ENCODE measurements around the gene AP5Z1.
"Not testable (repeated sequence)": the region's sequence is repeated elsewhere in the genome, so short reads cannot be mapped to it uniquely, and the experiment has no call there.

Gene AP5Z1

GRCh38 chr7:4800926-4801838, 25.8 kb downstream of the AP5Z1 start:
- Histone ChIP-seq H3K36me3 (ENCODE audit: insufficient read depth, low read length) (no peaks in the 10 kb centered on the region), H3K4me3 (ENCODE audit: low read depth in 1 of 2, low read length in 2 of 2) (no peak overlapping the region), H3K4me1 (ENCODE audit: insufficient read depth, low read length) (no peaks in the 10 kb centered on the region), H3K27me3 (ENCODE audit: control insufficient read depth in 1 of 2, insufficient read depth in 2 of 2, low read length in 2 of 2) (peaks cover 0 to 4% of the 10 kb centered on the region in 2 donors), H3K9me3 (ENCODE audit: low read length) (no peaks in the 10 kb centered on the region), H3K9ac (ENCODE audit: low read length) (no peak overlapping the region), H3K27ac (ENCODE audit: low read depth, low read length) (no peak overlapping the region)

DNA sequence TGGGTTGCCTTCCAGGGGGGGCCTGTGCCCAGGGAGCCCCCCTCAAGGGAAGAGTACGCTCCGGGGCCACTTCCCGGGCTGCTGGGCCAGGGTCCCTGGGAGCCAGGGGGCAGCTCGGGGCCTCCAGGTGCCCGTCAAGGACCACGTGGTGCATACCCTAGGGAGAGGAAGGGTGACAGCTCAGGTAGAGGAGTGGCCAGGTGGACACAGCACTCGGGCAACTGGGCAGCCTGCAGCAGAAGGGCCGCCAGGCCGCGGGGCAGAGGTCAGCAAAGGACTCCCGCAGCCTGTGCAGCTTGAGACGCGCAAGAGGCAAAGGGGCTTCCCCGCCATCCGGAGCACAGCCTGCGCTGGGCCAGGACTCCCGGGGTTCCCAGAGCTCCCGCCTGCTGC, 26.4 kb downstream of the AP5Z1 start:
- Histone ChIP-seq H3K9ac (ENCODE audit: low read length) (no peak overlapping the region), H3K27ac (ENCODE audit: low read depth, low read length) (no peak overlapping the region), H3K4me3 (ENCODE audit: low read depth in 1 of 2, low read length in 2 of 2) (no peak overlapping the region), H3K36me3 (ENCODE audit: insufficient read depth, low read length) (no peaks in the 10 kb centered on the region), H3K27me3 (ENCODE audit: control insufficient read depth in 1 of 2, insufficient read depth in 2 of 2, low read length in 2 of 2) (peaks cover 0 to 4% of the 10 kb centered on the region in 2 donors), H3K4me1 (ENCODE audit: insufficient read depth, low read length) (no peaks in the 10 kb centered on the region), H3K9me3 (ENCODE audit: low read length) (no peaks in the 10 kb centered on the region)

DNA sequence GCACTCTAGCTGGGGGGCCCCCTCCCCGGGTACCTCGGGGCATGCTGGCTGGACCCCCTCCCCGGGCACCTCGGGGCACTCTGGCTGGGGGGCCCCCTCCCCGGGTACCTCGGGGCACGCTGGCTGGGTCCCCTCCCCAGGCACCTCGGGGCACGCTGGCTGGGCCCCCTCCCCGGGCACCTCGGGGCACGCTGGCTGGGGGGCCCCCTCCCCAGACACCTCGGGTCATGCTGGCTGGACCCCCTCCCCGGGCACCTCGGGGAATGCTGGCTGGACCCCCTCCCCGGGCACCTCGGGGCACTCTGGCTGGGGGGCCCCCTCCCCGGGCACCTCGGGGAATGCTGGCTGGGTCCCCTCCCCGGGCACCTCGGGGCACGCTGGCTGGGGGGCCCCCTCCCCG, 27.2 kb downstream of the AP5Z1 start:
- H3K27ac ChIP-seq (ENCODE audit: low read depth, low read length), result not testable (repeated sequence)

DNA sequence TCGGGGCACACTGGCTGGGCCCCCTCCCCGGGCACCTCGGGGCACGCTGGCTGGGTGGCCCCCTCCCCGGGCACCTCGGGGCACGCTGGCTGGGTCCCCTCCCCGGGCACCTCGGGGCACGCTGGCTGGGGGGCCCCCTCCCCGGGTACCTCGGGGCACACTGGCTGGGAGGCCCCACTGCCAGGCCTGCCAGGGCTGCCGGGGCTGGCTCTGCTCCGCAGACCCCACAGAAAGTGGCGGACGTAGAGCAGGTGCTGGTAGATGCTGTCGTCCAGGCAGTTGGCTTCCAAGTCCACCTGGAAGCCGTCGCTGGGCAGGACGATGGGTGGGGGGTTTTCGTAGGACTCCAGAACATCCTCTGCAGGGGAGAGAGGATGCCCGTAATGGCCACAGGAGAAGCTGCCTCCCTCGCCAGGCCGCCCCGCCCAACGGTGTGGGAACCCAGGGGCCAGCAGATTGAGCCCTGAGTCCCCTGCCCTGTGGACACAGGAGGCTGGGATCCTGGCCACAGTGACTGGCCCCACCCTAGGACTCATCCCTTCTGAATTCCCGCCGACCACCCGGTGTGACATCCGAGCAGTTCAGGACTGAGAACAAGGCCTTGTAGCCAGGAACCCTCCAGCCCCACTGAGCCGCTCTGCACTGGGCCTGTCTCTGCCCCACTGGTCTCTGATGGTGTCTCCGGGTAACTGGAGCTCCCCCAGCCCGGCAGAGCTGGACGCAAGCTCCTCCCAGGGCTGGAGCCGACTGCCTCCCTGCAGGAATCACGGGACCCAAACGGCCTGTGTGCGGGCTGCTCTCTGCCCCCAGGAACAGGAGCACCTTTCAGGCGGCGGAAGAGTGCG, 28.2 kb downstream of the AP5Z1 start:
- Histone ChIP-seq H3K36me3 (ENCODE audit: insufficient read depth, low read length) (no peaks in the 10 kb centered on the region), H3K27ac (ENCODE audit: low read depth, low read length) (no peak overlapping the region), H3K9me3 (ENCODE audit: low read length) (no peaks in the 10 kb centered on the region)

More for the DNA sequence above, 27.2 kb downstream of the AP5Z1 start:
- H3K27me3 ChIP-seq (ENCODE audit: control insufficient read depth in 1 of 2, insufficient read depth in 2 of 2, low read length in 2 of 2); H3K9me3 ChIP-seq (ENCODE audit: low read length); H3K4me1 ChIP-seq (ENCODE audit: insufficient read depth, low read length); H3K4me3 ChIP-seq (ENCODE audit: low read depth in 1 of 2, low read length in 2 of 2); H3K9ac ChIP-seq (ENCODE audit: low read length); H3K36me3 ChIP-seq (ENCODE audit: insufficient read depth, low read length): not testable (repeated sequence)

DNA sequence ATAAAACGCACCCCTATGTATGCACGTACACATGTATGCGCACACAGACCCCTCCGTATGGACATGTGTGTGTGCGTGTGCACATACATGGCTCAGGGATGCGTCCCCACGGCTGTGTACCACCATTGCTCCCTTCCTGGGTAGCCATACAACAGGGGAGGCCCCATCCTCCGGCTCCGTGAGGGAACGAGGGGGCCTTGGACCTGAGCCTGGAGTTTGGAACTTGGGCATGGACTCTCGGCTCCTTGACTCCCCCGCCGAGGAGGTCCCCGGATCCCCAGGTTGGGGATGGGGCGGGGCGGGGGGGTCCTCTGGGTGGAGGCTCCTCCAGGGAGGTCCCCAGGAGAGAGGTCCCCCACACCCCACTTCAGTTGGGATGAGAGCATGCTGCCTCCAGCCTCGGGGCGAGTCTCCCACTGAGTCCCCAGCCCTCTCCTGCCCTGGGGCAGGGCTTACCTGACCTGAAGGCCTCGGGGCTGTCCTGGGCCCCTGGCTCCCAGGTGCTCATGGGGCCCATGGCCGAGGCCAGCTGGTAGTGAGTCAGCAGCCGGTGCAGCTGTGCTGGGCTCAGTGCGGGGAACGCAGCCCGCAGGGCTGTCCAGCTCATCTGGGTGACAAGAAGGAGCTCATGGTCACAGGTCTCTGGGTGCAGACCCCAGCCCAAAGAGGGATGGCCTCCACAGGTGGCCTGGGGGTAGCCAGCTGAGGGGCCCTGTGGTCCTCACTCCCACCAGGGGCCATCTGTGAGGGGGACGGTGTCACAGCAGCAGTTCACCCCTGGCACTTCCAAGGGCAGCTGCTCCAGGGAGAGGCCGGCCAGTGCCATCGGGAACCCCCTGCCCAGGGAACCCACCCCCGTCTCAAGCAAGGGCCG, 29.9 kb downstream of the AP5Z1 start:
- H3K4me3 ChIP-seq (ENCODE audit: low read depth in 1 of 2, low read length in 2 of 2), result no peak overlapping the region
- H3K36me3 ChIP-seq (ENCODE audit: insufficient read depth, low read length), result no peaks in the 10 kb centered on the region
- no peaks in the 10 kb centered on the region for H3K4me1 ChIP-seq (ENCODE audit: insufficient read depth, low read length)
- H3K9ac ChIP-seq (ENCODE audit: low read length), result no peak overlapping the region
- no peaks in the 10 kb centered on the region for H3K9me3 ChIP-seq (ENCODE audit: low read length)
- H3K27ac ChIP-seq (ENCODE audit: low read depth, low read length), result no peak overlapping the region
- peaks cover 0 to 9% of the 10 kb centered on the region in 2 donors for H3K27me3 ChIP-seq (ENCODE audit: control insufficient read depth in 1 of 2, insufficient read depth in 2 of 2, low read length in 2 of 2)

More for the DNA sequence above, 28.2 kb downstream of the AP5Z1 start:
- Histone ChIP-seq H3K4me3 (ENCODE audit: low read depth in 1 of 2, low read length in 2 of 2) (no peak overlapping the region), H3K27me3 (ENCODE audit: control insufficient read depth in 1 of 2, insufficient read depth in 2 of 2, low read length in 2 of 2) (peaks cover 0 to 4% of the 10 kb centered on the region in 2 donors), H3K4me1 (ENCODE audit: insufficient read depth, low read length) (no peaks in the 10 kb centered on the region), H3K9ac (ENCODE audit: low read length) (no peak overlapping the region)

DNA sequence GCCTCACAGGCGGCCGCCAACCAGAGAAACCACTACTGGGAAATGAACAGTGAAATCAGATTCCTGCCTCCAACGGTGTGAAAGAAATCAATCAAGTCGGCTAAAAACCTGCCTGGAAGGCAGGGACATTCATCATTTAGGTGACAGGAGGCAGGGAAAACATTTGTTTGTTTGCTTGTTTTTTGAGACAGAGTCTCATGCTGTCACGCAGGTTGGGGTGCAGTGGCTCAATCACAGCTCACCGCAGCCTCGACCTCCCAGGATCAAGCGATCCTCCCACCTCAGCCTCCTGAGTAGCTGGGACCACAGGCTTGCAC, 30.5 kb downstream of the AP5Z1 start:
- no peak overlapping the region for H3K4me3 ChIP-seq (ENCODE audit: low read depth in 1 of 2, low read length in 2 of 2)
- no peaks in the 10 kb centered on the region for H3K36me3 ChIP-seq (ENCODE audit: insufficient read depth, low read length)
- H3K9ac ChIP-seq (ENCODE audit: low read length), result no peak overlapping the region
- H3K9me3 ChIP-seq (ENCODE audit: low read length), result no peaks in the 10 kb centered on the region
- H3K27me3 ChIP-seq (ENCODE audit: control insufficient read depth in 1 of 2, insufficient read depth in 2 of 2, low read length in 2 of 2), result peaks cover 0 to 9% of the 10 kb centered on the region in 2 donors
- H3K27ac ChIP-seq (ENCODE audit: low read depth, low read length), result no peak overlapping the region
- no peaks in the 10 kb centered on the region for H3K4me1 ChIP-seq (ENCODE audit: insufficient read depth, low read length)

DNA sequence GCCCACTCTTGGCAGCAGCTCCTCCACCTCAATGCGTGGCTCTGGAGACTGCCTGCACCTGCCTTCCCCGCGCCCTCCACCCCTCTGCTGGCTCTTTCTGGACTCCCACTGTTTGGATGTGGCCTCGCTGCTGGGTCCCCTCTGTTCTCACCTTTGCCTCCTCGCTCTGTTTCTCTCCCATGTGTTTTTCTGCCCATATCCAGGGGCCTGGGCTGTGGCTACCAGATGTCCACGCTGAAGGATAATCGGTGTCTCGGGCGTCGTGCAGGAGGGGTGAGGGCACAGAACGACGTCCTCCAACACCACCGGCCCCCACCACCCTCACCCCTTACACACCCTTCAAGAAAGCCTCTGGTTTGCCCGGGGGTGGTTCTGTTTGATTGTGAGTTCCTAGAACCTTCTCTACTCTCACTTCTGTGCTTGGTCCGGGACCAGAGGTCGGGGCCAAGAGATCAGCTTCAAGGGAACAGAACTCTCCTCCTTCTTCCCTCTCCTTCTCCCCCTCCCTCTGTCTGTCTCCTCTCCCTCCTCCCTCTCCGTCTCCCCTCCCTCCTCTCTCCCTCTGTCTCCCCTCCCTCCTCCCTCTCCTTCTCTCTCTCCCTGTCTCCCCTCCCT, 31.7 kb downstream of the AP5Z1 start:
- no peaks in the 10 kb centered on the region for H3K4me1 ChIP-seq (ENCODE audit: insufficient read depth, low read length)
- H3K27me3 ChIP-seq (ENCODE audit: control insufficient read depth in 1 of 2, insufficient read depth in 2 of 2, low read length in 2 of 2), result peaks cover 0 to 9% of the 10 kb centered on the region in 2 donors
- H3K36me3 ChIP-seq (ENCODE audit: insufficient read depth, low read length), result no peaks in the 10 kb centered on the region
- no peak overlapping the region for H3K4me3 ChIP-seq (ENCODE audit: low read depth in 1 of 2, low read length in 2 of 2)
- no peak overlapping the region for H3K27ac ChIP-seq (ENCODE audit: low read depth, low read length)
- H3K9ac ChIP-seq (ENCODE audit: low read length), result no peak overlapping the region
- H3K9me3 ChIP-seq (ENCODE audit: low read length), result no peaks in the 10 kb centered on the region

DNA sequence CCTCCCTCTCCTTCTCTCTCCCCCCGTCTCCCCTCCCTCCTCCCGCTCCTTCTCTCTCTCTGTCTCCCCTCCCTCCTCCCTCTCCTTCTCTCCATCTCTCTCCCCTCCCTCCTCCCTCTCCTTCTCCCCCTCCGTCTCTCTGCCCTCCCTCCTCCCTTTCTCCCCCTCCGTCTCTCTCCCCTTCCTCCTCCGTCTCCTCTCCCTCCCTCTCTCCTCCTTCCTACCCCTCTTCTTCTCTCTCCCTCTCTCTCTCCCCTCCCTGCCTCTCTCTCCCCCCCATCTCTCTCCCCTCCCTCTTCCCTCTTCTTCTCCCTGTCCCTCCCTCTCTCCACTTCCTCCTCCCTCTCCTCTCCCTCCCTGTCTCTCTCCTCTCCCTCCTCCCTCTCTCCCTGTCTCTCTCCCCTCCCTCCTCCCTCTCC, 32.2 kb downstream of the AP5Z1 start:
- Histone ChIP-seq H3K9ac (ENCODE audit: low read length) (no peak overlapping the region), H3K27ac (ENCODE audit: low read depth, low read length) (no peak overlapping the region), H3K9me3 (ENCODE audit: low read length) (no peaks in the 10 kb centered on the region), H3K27me3 (ENCODE audit: control insufficient read depth in 1 of 2, insufficient read depth in 2 of 2, low read length in 2 of 2) (peaks cover 0 to 9% of the 10 kb centered on the region in 2 donors), H3K36me3 (ENCODE audit: insufficient read depth, low read length) (no peaks in the 10 kb centered on the region), H3K4me1 (ENCODE audit: insufficient read depth, low read length) (no peaks in the 10 kb centered on the region), H3K4me3 (ENCODE audit: low read depth in 1 of 2, low read length in 2 of 2) (no peak overlapping the region)

DNA sequence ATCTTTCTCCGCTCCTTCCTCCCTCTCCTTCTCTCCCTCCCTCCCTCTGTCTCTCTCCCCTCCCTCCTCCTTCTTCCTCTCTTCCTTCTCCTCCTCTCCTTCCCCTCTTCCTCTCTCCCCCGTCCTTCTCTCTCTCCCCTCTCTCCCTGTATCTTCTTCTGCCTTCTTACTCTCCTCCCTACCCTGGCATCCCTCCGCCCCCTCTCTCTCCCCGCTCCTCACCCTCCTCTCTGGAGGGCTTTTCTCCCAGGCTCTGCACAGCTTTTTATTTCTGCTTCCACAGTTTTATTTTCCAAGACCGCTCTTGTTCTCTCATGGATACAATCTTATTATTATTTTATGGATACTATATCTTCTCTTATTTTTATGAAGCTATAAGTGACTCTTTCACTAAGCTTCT, 32.6 kb downstream of the AP5Z1 start:
- no peaks in the 10 kb centered on the region for H3K4me1 ChIP-seq (ENCODE audit: insufficient read depth, low read length)
- H3K27me3 ChIP-seq (ENCODE audit: control insufficient read depth in 1 of 2, insufficient read depth in 2 of 2, low read length in 2 of 2), result peaks cover 0 to 9% of the 10 kb centered on the region in 2 donors
- H3K9me3 ChIP-seq (ENCODE audit: low read length), result no peaks in the 10 kb centered on the region
- H3K27ac ChIP-seq (ENCODE audit: low read depth, low read length), result no peak overlapping the region
- no peak overlapping the region for H3K4me3 ChIP-seq (ENCODE audit: low read depth in 1 of 2, low read length in 2 of 2)
- no peaks in the 10 kb centered on the region for H3K36me3 ChIP-seq (ENCODE audit: insufficient read depth, low read length)
- no peak overlapping the region for H3K9ac ChIP-seq (ENCODE audit: low read length)

DNA sequence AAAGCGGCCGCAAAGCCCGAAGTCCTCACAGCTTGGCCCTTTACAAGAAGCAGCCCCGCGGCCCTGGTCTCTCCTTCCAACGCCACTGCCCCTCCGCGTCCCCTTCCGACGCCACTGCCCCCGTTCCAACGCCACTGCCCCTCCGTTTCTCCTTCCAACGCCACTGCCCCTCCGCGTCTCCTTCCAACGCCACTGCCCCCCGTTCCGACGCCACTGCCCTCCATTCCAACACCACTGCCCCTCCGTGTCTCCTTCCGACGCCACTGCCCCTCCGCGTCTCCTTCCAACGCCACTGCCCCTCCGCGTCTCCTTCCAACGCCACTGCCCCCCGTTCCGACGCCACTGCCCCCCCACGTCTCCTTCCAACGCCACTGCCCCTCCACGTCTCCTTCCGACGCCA, 33.1 kb downstream of the AP5Z1 start:
- peaks cover 0 to 9% of the 10 kb centered on the region in 2 donors for H3K27me3 ChIP-seq (ENCODE audit: control insufficient read depth in 1 of 2, insufficient read depth in 2 of 2, low read length in 2 of 2)
- H3K36me3 ChIP-seq (ENCODE audit: insufficient read depth, low read length), result no peaks in the 10 kb centered on the region
- H3K27ac ChIP-seq (ENCODE audit: low read depth, low read length), result no peak overlapping the region
- H3K9ac ChIP-seq (ENCODE audit: low read length), result no peak overlapping the region
- H3K4me1 ChIP-seq (ENCODE audit: insufficient read depth, low read length), result no peaks in the 10 kb centered on the region
- no peak overlapping the region for H3K4me3 ChIP-seq (ENCODE audit: low read depth in 1 of 2, low read length in 2 of 2)
- no peaks in the 10 kb centered on the region for H3K9me3 ChIP-seq (ENCODE audit: low read length)
